Activated naive CD8-positive, alpha-beta T cell treated with anti-CD3 and anti-CD28 coated beads for 36 hours (primary cell): ENCODE data around the gene VEZF1. TPM values are rescaled to one million over a fixed set of nuclear protein-coding genes. Genes with fewer than 3 reads are reported as not detected.

Experiments
- total RNA-seq, 2 experiments: library from RNA; stranded (reverse); gene quantifications; one replicate each; pipeline ENCODE4 v1.2.3, GENCODE V29; 2021

Gene VEZF1
- total RNA-seq, 2 experiments from 2014 or later, result 22.8 to 23.0 TPM

Other genes with a start within 250 kb of the VEZF1 start
- not detected for gene CCDC182, start 243.0 kb downstream of the VEZF1 start, total RNA-seq
- 10 to 100 TPM; 85.0 to 91.4 TPM for gene MRPS23, start 138.2 kb downstream of the VEZF1 start, total RNA-seq
- under 1 TPM; 0.14 to 0.18 TPM for gene CUEDC1, start 32.8 kb downstream of the VEZF1 start, total RNA-seq
- gene SRSF1, start 19.0 kb upstream of the VEZF1 start, total RNA-seq, result 100 to 1,000 TPM; 441 to 469 TPM
- 10 to 100 TPM; 33.4 to 33.5 TPM for gene DYNLL2, start 95.2 kb upstream of the VEZF1 start, total RNA-seq
- gene OR4D1, start 160.1 kb upstream of the VEZF1 start, total RNA-seq, result under 1 TPM; 0.14 to 0.22 TPM
- not detected for gene OR4D2, start 178.7 kb upstream of the VEZF1 start, total RNA-seq
- gene EPX, start 204.5 kb upstream of the VEZF1 start, total RNA-seq, result not detected
- gene MKS1, start 231.0 kb upstream of the VEZF1 start, total RNA-seq, result 10 to 100 TPM; 24.3 to 27.0 TPM